Nephron progenitor cell (in vitro differentiated cells): ENCODE measurements around the gene GRM1.

Source experiments
- DNase-seq: peaks from one replicate; pipeline ENCODE4 v3.0.0; 2021
- H3K27ac Mint-ChIP-seq: 2 replicates; pipeline ENCODE4 v1.8.0; 2021; ENCODE audit warnings: mild to moderate bottlenecking, moderate library complexity, mixed read lengths
- H3K27me3 Mint-ChIP-seq: 2 replicates; pipeline ENCODE4 v1.8.0; 2021; ENCODE audit warnings: mild to moderate bottlenecking, low read depth, mixed read lengths; ENCODE audit not compliant: poor library complexity
- H3K36me3 Mint-ChIP-seq: 2 replicates; pipeline ENCODE4 v1.8.0; 2021; ENCODE audit warnings: low read depth, mixed read lengths
- H3K4me1 Mint-ChIP-seq: 2 replicates; pipeline ENCODE4 v1.8.0; 2021; ENCODE audit warnings: mixed read lengths
- H3K4me3 Mint-ChIP-seq: 2 replicates; pipeline ENCODE4 v1.8.0; 2021; ENCODE audit warnings: mild to moderate bottlenecking, moderate library complexity, mixed read lengths
- H3K9me3 Mint-ChIP-seq: 2 replicates; pipeline ENCODE4 v1.8.0; 2021; ENCODE audit warnings: mild to moderate bottlenecking, moderate library complexity, mixed read lengths
- CTCF ChIP-seq: fragments of 200-600 bp; sonication (generic); IDR thresholded peaks from 2 replicates; pipeline ENCODE4 v1.5.0; 2021; ENCODE audit warnings: antibody characterized with exemption

The GRM1 gene

GRCh38 chr6:146304181-146304580, 275.3 kb downstream of the GRM1 start:
- no peak overlapping the region for H3K4me3 Mint-ChIP-seq
- no peaks in the 10 kb centered on the region for H3K9me3 Mint-ChIP-seq
- H3K36me3 Mint-ChIP-seq: no peaks in the 10 kb centered on the region
- no peaks in the 10 kb centered on the region for H3K4me1 Mint-ChIP-seq
- peaks cover 3% of the 10 kb centered on the region for H3K27me3 Mint-ChIP-seq
- no peak for DNase-seq
- no peak overlapping the region for H3K27ac Mint-ChIP-seq
- TF ChIP-seq CTCF: no peak

- peaks cover 3% of the 10 kb centered on the region for H3K27me3 Mint-ChIP-seq
- H3K27ac Mint-ChIP-seq: no peak overlapping the region
- no peaks in the 10 kb centered on the region for H3K4me1 Mint-ChIP-seq
Measured at GRCh38 chr6:146305092-146305491, 276.2 kb downstream of the GRM1 start.

GRCh38 chr6:146305951-146306350, 277.1 kb downstream of the GRM1 start:
- Mint-ChIP-seq H3K27ac (no peak overlapping the region), H3K36me3 (no peaks in the 10 kb centered on the region), H3K4me1 (no peaks in the 10 kb centered on the region), H3K27me3 (peaks cover 3% of the 10 kb centered on the region), H3K9me3 (no peaks in the 10 kb centered on the region), H3K4me3 (no peak overlapping the region)
- TF ChIP-seq CTCF: no peak
- DNase-seq: no peak

More at GRCh38 chr6:146305092-146305491, 276.2 kb downstream of the GRM1 start:
- H3K9me3 Mint-ChIP-seq: no peaks in the 10 kb centered on the region
- H3K36me3 Mint-ChIP-seq: no peaks in the 10 kb centered on the region
- H3K4me3 Mint-ChIP-seq: no peak overlapping the region
- no peak for TF ChIP-seq CTCF
- DNase-seq: no peak

- no peak for DNase-seq
- Mint-ChIP-seq H3K27me3 (no peaks in the 10 kb centered on the region), H3K27ac (no peak overlapping the region), H3K4me3 (no peak overlapping the region), H3K9me3 (no peaks in the 10 kb centered on the region), H3K36me3 (no peaks in the 10 kb centered on the region), H3K4me1 (no peaks in the 10 kb centered on the region)
- no peak for TF ChIP-seq CTCF
Measured at GRCh38 chr6:146310628-146311027, 281.8 kb downstream of the GRM1 start.

GRCh38 chr6:146311079-146311478, 282.2 kb downstream of the GRM1 start:
- DNase-seq: no peak
- TF ChIP-seq CTCF: no peak
- Mint-ChIP-seq H3K27ac (no peak overlapping the region), H3K36me3 (no peaks in the 10 kb centered on the region), H3K9me3 (no peaks in the 10 kb centered on the region), H3K4me1 (no peaks in the 10 kb centered on the region), H3K27me3 (no peaks in the 10 kb centered on the region), H3K4me3 (no peak overlapping the region)

GRCh38 chr6:146312608-146313007, 283.7 kb downstream of the GRM1 start:
- TF ChIP-seq CTCF: no peak
- H3K27me3 Mint-ChIP-seq: no peaks in the 10 kb centered on the region
- no peaks in the 10 kb centered on the region for H3K36me3 Mint-ChIP-seq
- DNase-seq: no peak
- no peak overlapping the region for H3K4me3 Mint-ChIP-seq
- no peak overlapping the region for H3K27ac Mint-ChIP-seq
- H3K4me1 Mint-ChIP-seq: no peaks in the 10 kb centered on the region
- no peaks in the 10 kb centered on the region for H3K9me3 Mint-ChIP-seq
